Ovary (tissue), 3 donors: Measurements from ENCODE around the gene UCN3.

ENCODE experiments used
- CTCF ChIP-seq, 3 donors: fragments of 450-650 bp in 2 of 3; fragments of 200-600 bp in 1 of 3; IDR thresholded peaks; one replicate each; pipeline versions ENCODE4 v1.5.1 to v1.8.0; 2016 to 2022; ENCODE audit warnings: antibody characterized with exemption in 3 of 3, mild to moderate bottlenecking in 1 of 3
- EP300 ChIP-seq: sonication (generic); formaldehyde crosslinking; IDR thresholded peaks from one replicate; pipeline ENCODE4 v1.6.1; 2017; ENCODE audit warnings: antibody characterized with exemption
- POLR2A ChIP-seq: fragments of 450-650 bp; IDR thresholded peaks from one replicate; pipeline ENCODE4 v1.6.1; 2017; ENCODE audit warnings: antibody characterized with exemption, mild to moderate bottlenecking, moderate library complexity
- donor health status: DM: no; HTN: no; CAD: no.

- TF ChIP-seq CTCF (IDR thresholded peaks at IDR 0.05): no peak
- no peak for TF ChIP-seq POLR2A
- no peak for TF ChIP-seq EP300
These were observed 38.0 kb downstream of the UCN3 start for GRCh38 chr10:5402798-5403197.
